GM12878 (cell line): ENCODE measurements around the gene ZDHHC18. TPM values are rescaled to one million over a fixed set of nuclear protein-coding genes. Genes with fewer than 3 reads are reported as not detected.

Experiments used
- ATAC-seq: fragments of 200-7000 bp; cut with Tn5 transposase; 3 replicates; pipeline ENCODE4 v1.9.1; 2020; ENCODE audit warnings: mild to moderate bottlenecking, moderate library complexity
- BruUV-seq: library from RNA; stranded (reverse); fragments of 400-500 nt; replicated peaks from 2 replicates; lab custom pipeline; 2021; lab: Mats Ljungman, UMichigan
- CTCF ChIA-PET: fragments of 300-600 bp; sonication (Branson Sonifier 250); formaldehyde crosslinking; extraction: SDS; loops from one replicate; lab custom pipeline; 2021; ENCODE audit warnings: inconsistent platforms; lab: Yijun Ruan, JAX
- POLR2A ChIA-PET: fragments of 350-600 bp; formaldehyde crosslinking; extraction: SDS; loops from one replicate; lab custom pipeline; 2021; ENCODE audit warnings: inconsistent platforms; lab: Charles Lee
- RAD21 ChIA-PET: fragments of 300-600 bp; sonication (Branson Sonifier 250); formaldehyde crosslinking; loops from one replicate; lab custom pipeline; 2023; ENCODE audit warnings: antibody characterized with exemption; ENCODE audit not compliant: unreplicated experiment; lab: Charles Lee
- SMC1A ChIA-PET: fragments of 300-600 bp; sonication (Branson Sonifier 250); formaldehyde crosslinking; loops from one replicate; lab custom pipeline; 2023; ENCODE audit not compliant: unreplicated experiment, uncharacterized antibody; lab: Charles Lee
- DNase-seq: peaks from one replicate; pipeline ENCODE4 v3.0.0-alpha.2; 2011; ENCODE audit warnings: low read depth, low spot score
- FAIRE-seq: peaks from 3 replicates; lab custom pipeline; 2011; peaks lifted over from hg19 to GRCh38; lab: Jason Lieb, UNC
- H2AFZ ChIP-seq: 2 replicates; pipeline ENCODE4 v1.6.0; 2011; ENCODE audit warnings: low read depth, low read length, control low read depth; ENCODE audit not compliant: control insufficient read depth
- H3K27ac ChIP-seq: 2 replicates; pipeline ENCODE4 v1.5.1; 2011; ENCODE audit warnings: control low read depth; ENCODE audit not compliant: control insufficient read depth, insufficient read depth
- H3K27me3 ChIP-seq, 2 experiments: replicated peaks in 1 of 2; 2 replicates each; pipeline versions ENCODE4 v1.6.0 to v1.6.1; 2011; ENCODE audit warnings: low read length in 1 of 2; ENCODE audit not compliant: control insufficient read depth in 2 of 2, insufficient read depth in 2 of 2
- H3K36me3 ChIP-seq, 2 experiments: 2 replicates each; pipeline ENCODE4 v1.5.1; 2011; ENCODE audit warnings: low read length in 1 of 2; ENCODE audit not compliant: control insufficient read depth in 2 of 2, insufficient read depth in 2 of 2
- H3K4me1 ChIP-seq: 2 replicates; pipeline ENCODE4 v1.6.1; 2011; ENCODE audit warnings: mild to moderate bottlenecking, low read length, moderate library complexity, mixed read lengths; ENCODE audit not compliant: control insufficient read depth, insufficient read depth
- H3K4me2 ChIP-seq: 2 replicates; pipeline ENCODE4 v1.6.0; 2011; ENCODE audit warnings: control low read depth; ENCODE audit not compliant: control insufficient read depth, insufficient read depth
- H3K4me3 ChIP-seq: fragments of 200-600 bp; sonication (generic); 2 replicates; pipeline ENCODE4 v1.5.1; 2016
- H3K79me2 ChIP-seq: 2 replicates; pipeline ENCODE4 v1.6.0; 2011; ENCODE audit warnings: low read length; ENCODE audit not compliant: control insufficient read depth, insufficient read depth
- H3K9ac ChIP-seq: 2 replicates; pipeline ENCODE4 v1.8.0; 2011; ENCODE audit warnings: low read length, control low read depth, mixed read lengths; ENCODE audit not compliant: control insufficient read depth, insufficient read depth
- H3K9me3 ChIP-seq: replicated peaks from 3 replicates; pipeline ENCODE4 v1.5.1; 2011; ENCODE audit warnings: mild to moderate bottlenecking, low read length; ENCODE audit not compliant: control insufficient read depth, insufficient read depth
- H4K20me1 ChIP-seq: 2 replicates; pipeline ENCODE4 v1.6.0; 2011; ENCODE audit not compliant: control insufficient read depth, insufficient read depth
- BHLHE40 ChIP-seq, 2 experiments: fragments of 450-650 bp in 1 of 2; IDR thresholded peaks; 2 replicates each; pipeline ENCODE4 v1.6.1; 2011 to 2017; ENCODE audit warnings: low read depth in 2 of 2, borderline replicate concordance in 1 of 2, improper control_type of control experiment in 1 of 2, low read length in 1 of 2, mild to moderate bottlenecking in 1 of 2
- KAT2A ChIP-seq: conservative IDR thresholded peaks from 2 replicates; pipeline ENCODE4 v1.6.1; 2011; ENCODE audit warnings: low read depth, low read length; ENCODE audit not compliant: control insufficient read depth
- RELA ChIP-seq: fragments of 450-650 bp; IDR thresholded peaks from 2 replicates; pipeline ENCODE4 v1.8.0; 2014; ENCODE audit warnings: borderline replicate concordance; ENCODE audit not compliant: partially characterized antibody
- RUNX3 ChIP-seq: IDR thresholded peaks from 2 replicates; pipeline ENCODE4 v1.6.1; 2012; ENCODE audit warnings: low read length, inconsistent platforms
- ZZZ3 ChIP-seq: IDR thresholded peaks from 2 replicates; pipeline ENCODE4 v1.6.1; 2011; ENCODE audit warnings: low read depth; ENCODE audit not compliant: control insufficient read depth, insufficient read length
- WGBS: methylation state at CpG from one replicate; pipeline ENCODE4 v1.1.6; 2016; ENCODE audit warnings: low lambda C conversion rate; ENCODE audit not compliant: insufficient replicate concordance, insufficient coverage; ENCODE audit errors: missing lambda C conversion rate; 5-methylcytosine and 5-hydroxymethylcytosine counted together
- in situ Hi-C: fragments of 300-500 bp; cut with MboI; formaldehyde crosslinking; loops from 9 replicates; pipeline ENCODE4 v1.14.3; 2018; ENCODE audit warnings: mixed read lengths
- intact Hi-C: fragments of 100-400 bp; cut with micrococcal nuclease; formaldehyde crosslinking; loops from one replicate; pipeline ENCODE4 v1.14.2; 2022; ENCODE audit not compliant: unreplicated experiment
- polyA plus RNA-seq, 11 experiments: library from polyadenylated mRNA; depleted of rRNA in 4 of 11; unstranded in 6 of 11; stranded (reverse) in 5 of 11; fragments of >200 nt; fragmentation: Nextera tagmentation in 4 of 11; fragmentation: Illumina TruSeq in 1 of 11; extraction: Ambion mirVana in 4 of 11; extraction: Trizol in 1 of 11; gene quantifications; 1 replicate in 1 of 11; 2 replicates in 10 of 11; pipeline versions ENCODE4 v1.2.1 to v1.2.3, GENCODE V29; 2011 to 2016; ENCODE audit warnings: inconsistent platforms in 2 of 11, missing spikeins in 2 of 11, low read depth in 1 of 11
- total RNA-seq, 4 experiments: library from RNA; depleted of rRNA in 3 of 4; stranded (reverse); fragments of >200 nt in 3 of 4; fragmentation: Illumina TruSeq in 1 of 4; extraction: Trizol in 1 of 4; gene quantifications; 2 replicates each; pipeline versions ENCODE4 v1.2.1 to v1.2.3, GENCODE V29; 2013 to 2021
- TF ChIP-seq, protein P1 (sequence below): IDR thresholded peaks from 2 replicates; pipeline ENCODE4 v1.6.1; 2011; ENCODE audit warnings: borderline replicate concordance, low read depth, mild to moderate bottlenecking, moderate library complexity, low read length; ENCODE audit not compliant: insufficient read depth, poor library complexity, severe bottlenecking
- TF ChIP-seq, protein P2 (sequence below), 3 experiments: IDR thresholded peaks in 2 of 3; conservative IDR thresholded peaks in 1 of 3; 2 replicates each; pipeline ENCODE4 v1.5.1; 2011; ENCODE audit warnings: low read depth in 3 of 3, low read length in 3 of 3, mild to moderate bottlenecking in 3 of 3, control low read depth in 2 of 3, moderate library complexity in 2 of 3, inconsistent platforms in 1 of 3, mixed read lengths in 1 of 3; ENCODE audit not compliant: control insufficient read depth in 2 of 3, insufficient read depth in 1 of 3; ENCODE audit errors: extremely low read depth in 1 of 3

ZDHHC18 gene
- total and polyA plus RNA-seq, 10 of the 15 experiments (the other 5 are each of a cell fraction or from before 2014, with no cell fraction given): 0.40 to 81.2 (median 21.3) TPM

DNA sequence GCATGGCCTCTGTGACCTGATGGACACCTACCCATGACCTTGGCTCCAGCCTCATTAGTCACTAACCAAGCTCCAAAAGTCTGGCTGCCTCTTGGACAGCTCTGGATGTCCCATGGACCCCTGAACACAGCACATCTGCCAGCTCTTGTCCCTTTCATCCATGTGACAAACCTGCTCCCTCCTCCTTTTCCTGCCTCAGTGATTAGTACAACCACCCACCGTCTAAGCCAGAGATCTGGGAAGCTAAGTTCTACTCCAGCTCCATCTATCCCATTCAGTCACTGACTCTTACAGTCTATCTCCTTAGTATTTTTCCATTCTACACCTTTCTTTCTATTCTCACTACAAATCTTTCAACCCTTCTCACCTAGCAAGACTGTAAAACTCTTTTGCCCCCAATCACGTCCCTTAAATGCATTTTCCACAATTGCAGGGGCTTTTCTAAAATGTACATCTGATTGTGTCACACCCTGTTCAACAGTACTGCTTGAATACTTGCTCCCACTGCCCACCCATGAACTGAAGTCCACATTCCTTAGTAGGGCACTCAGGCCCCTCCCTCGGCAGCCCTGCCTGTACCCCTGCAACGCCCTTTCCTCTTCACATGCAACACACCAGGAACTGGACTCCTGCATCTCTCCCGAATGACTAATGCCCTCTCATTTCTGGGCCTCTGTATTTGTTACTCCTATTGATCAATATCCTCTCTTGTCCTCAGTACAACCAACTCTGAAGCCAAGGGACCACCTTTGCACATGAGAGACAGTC, 56.4 kb downstream of the ZDHHC18 start (continued):
- TF ChIP-seq BHLHE40 (IDR thresholded peaks at IDR 0.05; ENCODE audit: borderline replicate concordance in 1 of 2, low read depth in 2 of 2, low read length in 1 of 2) (no peak), RELA (no peak), KAT2A (no peak), RUNX3 (no peak)

DNA sequence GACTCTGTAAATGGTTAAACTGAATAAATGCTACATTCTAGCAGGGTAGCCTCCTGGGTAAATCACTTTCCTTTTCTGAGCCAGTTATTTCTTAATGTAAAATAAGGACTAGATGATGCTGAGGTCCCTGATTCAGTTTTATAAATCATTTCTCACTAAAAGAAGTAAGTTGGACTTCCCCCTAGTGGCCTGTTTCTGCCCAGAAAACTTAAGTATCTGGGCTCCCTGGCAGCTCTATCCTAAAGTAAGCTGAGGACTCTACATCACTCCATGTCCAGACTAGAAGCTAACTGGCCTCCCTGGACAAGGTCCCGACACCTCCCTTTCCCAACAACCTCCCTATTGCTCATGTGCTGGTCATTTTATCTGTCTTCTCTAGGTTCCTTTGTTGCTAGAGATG, 60.6 kb downstream of the ZDHHC18 start:
- TF ChIP-seq, protein P1, sequence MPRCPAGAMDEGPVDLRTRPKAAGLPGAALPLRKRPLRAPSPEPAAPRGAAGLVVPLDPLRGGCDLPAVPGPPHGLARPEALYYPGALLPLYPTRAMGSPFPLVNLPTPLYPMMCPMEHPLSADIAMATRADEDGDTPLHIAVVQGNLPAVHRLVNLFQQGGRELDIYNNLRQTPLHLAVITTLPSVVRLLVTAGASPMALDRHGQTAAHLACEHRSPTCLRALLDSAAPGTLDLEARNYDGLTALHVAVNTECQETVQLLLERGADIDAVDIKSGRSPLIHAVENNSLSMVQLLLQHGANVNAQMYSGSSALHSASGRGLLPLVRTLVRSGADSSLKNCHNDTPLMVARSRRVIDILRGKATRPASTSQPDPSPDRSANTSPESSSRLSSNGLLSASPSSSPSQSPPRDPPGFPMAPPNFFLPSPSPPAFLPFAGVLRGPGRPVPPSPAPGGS: no peak
- no peak for TF ChIP-seq ZZZ3
- TF ChIP-seq, protein P2, sequence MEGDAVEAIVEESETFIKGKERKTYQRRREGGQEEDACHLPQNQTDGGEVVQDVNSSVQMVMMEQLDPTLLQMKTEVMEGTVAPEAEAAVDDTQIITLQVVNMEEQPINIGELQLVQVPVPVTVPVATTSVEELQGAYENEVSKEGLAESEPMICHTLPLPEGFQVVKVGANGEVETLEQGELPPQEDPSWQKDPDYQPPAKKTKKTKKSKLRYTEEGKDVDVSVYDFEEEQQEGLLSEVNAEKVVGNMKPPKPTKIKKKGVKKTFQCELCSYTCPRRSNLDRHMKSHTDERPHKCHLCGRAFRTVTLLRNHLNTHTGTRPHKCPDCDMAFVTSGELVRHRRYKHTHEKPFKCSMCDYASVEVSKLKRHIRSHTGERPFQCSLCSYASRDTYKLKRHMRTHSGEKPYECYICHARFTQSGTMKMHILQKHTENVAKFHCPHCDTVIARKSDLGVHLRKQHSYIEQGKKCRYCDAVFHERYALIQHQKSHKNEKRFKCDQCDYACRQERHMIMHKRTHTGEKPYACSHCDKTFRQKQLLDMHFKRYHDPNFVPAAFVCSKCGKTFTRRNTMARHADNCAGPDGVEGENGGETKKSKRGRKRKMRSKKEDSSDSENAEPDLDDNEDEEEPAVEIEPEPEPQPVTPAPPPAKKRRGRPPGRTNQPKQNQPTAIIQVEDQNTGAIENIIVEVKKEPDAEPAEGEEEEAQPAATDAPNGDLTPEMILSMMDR (IDR thresholded peaks at IDR 0.05 in 2 of 3, conservative IDR thresholded peaks at IDR 0.05 in 1 of 3; ENCODE audit: control insufficient read depth in 2 of 3, extremely low read depth in 1 of 3, insufficient read depth in 1 of 3, low read depth in 3 of 3, low read length in 3 of 3): peak; percentile 40 to 51 (median 50)

More for the DNA sequence above, 60.6 kb downstream of the ZDHHC18 start:
- no peaks in the 10 kb centered on the region for H3K9me3 ChIP-seq
- H2AFZ ChIP-seq: no peak overlapping the region
- no TSS peak for BruUV-seq
- intact Hi-C loops: no loop called here
- H3K27me3 ChIP-seq: no peaks in the 10 kb centered on the region
- ChIA-PET RAD21 (interaction anchor here (0.6 to 1.9 kb wide), 5 partner anchors 10 to 285 kb away, joined by 3 to 5 read pairs (median 4); no protein-coding TSS in a partner anchor), SMC1A (interaction anchor here (0.6 to 2.9 kb wide), 7 partner anchors 9 to 77 kb away, joined by 3 to 11 read pairs (median 4); partner anchors contain the start of gene GPATCH3), POLR2A (interaction anchor here (0.6 to 0.9 kb wide), 3 partner anchors 64 to 479 kb away, joined by 4 to 6 read pairs (median 4); no protein-coding TSS in a partner anchor), CTCF (interaction anchor here (0.6 to 4.8 kb wide), 21 partner anchors 8 to 386 kb away, joined by 3 to 31 read pairs (median 4); partner anchors contain the start of gene GPATCH3)
- ATAC-seq (no peak), DNase-seq (no peak), FAIRE-seq (no peak)
- in situ Hi-C loops: no loop called here
- 100% methylated on average over 1 of the region's 1 CpG for WGBS
- H3K4me3 ChIP-seq: no peak overlapping the region
- H3K9ac ChIP-seq: no peak overlapping the region
- H3K27ac ChIP-seq: no peak overlapping the region
- peaks cover 23% of the 10 kb centered on the region for H3K79me2 ChIP-seq
- H3K4me1 ChIP-seq: peaks cover 9% of the 10 kb centered on the region
- H4K20me1 ChIP-seq: 0 out of 2 replicates have a peak, but pooled peaks cover 3% of the 10 kb centered on the region
- no peak overlapping the region for H3K4me2 ChIP-seq
- H3K36me3 ChIP-seq: peaks cover 10 to 13% of the 10 kb centered on the region in 2 experiments
